AG09319 (cell line): ENCODE measurements around the gene KAT2A.

Experiments
- DNase-seq: peaks from one replicate; pipeline ENCODE4 v3.0.0-alpha.2; 2010; ENCODE audit warnings: low read depth; ENCODE audit errors: extremely low read depth
- TF ChIP-seq, protein P1 (sequence below): IDR thresholded peaks from 2 replicates; pipeline ENCODE4 v1.5.1; 2011; ENCODE audit warnings: low read depth, mild to moderate bottlenecking, inconsistent platforms, low read length, moderate library complexity

Gene KAT2A

DNA sequence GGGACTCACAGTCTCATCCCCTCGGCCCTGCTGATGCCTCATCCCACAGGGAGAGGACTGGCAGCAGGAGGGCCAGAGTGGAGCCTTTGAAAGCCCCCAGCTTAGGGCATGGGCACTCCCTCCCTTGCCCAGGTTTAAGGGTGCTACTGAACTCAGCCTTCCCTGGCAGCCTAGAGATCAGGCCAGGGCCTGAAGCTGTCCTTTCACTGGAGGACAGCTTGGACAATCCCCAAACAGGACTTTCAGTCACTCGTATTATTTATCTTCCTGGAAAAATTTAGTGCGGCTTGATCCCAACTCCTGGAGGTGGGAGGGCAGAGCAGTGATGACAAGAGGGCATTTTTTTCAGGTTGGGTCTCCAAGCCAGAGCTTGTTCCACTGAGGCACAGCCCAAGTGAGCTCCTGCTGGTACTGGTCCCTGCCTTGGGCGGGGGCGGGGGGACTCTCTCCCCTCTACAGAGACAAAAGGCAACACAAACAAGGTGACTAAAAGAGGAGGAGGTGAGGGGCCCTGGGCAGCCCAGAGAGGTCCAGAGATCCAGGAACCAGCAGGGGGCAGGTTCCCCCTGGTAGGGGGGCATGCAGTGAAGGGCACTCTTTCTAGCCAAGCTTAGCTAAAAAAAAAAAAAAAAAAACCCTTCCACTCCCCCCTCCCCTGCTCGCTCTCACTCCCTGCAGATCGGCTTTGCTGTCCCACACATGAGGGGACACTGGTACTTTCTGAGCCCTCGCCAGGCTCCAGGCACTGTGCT is 24.6 kb downstream of the KAT2A start:
- DNase-seq: no peak
- TF ChIP-seq, protein P1, sequence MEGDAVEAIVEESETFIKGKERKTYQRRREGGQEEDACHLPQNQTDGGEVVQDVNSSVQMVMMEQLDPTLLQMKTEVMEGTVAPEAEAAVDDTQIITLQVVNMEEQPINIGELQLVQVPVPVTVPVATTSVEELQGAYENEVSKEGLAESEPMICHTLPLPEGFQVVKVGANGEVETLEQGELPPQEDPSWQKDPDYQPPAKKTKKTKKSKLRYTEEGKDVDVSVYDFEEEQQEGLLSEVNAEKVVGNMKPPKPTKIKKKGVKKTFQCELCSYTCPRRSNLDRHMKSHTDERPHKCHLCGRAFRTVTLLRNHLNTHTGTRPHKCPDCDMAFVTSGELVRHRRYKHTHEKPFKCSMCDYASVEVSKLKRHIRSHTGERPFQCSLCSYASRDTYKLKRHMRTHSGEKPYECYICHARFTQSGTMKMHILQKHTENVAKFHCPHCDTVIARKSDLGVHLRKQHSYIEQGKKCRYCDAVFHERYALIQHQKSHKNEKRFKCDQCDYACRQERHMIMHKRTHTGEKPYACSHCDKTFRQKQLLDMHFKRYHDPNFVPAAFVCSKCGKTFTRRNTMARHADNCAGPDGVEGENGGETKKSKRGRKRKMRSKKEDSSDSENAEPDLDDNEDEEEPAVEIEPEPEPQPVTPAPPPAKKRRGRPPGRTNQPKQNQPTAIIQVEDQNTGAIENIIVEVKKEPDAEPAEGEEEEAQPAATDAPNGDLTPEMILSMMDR: no peak

DNA sequence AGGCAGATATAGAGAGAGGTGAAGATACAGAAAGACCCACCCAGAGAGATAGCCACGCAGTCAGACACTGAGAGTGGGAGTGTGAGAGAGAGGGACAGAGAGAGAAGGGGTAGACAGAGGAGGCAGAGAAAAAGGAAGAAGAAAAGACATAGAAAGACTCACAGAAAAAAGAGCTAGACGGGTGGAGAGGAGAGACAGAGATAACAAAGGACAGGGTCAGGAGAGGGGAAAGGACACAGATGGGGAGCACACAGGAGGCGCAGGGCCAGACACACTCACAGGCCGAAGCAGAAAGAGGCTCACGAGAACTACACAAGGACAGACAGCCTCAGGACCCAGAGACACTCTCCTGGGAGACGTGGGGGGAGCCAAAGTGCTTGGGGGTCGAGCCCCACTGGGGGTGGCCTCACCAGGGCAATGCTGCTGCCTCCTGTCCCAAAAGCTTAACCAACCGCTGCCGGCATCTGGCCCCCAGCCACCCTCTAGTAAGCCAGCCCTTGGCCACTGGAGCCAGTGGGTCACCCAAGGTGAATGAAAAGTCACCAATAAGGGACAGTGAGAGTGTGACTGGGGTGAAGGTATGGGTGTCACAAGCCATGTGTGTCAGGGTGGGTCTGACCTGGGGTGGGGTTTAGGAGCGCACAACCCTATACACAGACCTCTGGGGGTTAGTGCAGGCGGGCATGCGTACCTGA is 26.6 kb downstream of the KAT2A start:
- TF ChIP-seq, protein P1: no peak
- DNase-seq: no peak

DNA sequence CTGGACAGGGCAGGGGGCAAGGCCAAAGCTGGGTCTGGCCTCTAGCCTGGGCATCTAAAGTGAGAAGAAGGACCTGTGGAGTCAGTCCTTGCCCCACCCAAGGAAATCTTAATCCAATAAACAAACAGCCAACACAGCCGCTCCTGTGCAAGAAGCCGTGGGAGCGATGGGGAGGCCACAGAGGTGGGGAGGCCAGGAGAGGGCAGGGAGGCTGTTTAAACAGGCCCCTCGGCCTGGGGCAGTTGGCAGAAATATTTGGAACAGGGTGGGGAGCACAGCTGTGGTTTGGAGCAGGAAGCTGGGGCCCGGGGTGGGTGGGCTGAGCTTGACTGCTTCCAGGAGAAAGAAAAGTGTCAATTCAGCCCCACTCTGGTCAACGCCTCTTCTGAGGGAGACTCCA is 28.2 kb downstream of the KAT2A start:
- DNase-seq: no peak

DNA sequence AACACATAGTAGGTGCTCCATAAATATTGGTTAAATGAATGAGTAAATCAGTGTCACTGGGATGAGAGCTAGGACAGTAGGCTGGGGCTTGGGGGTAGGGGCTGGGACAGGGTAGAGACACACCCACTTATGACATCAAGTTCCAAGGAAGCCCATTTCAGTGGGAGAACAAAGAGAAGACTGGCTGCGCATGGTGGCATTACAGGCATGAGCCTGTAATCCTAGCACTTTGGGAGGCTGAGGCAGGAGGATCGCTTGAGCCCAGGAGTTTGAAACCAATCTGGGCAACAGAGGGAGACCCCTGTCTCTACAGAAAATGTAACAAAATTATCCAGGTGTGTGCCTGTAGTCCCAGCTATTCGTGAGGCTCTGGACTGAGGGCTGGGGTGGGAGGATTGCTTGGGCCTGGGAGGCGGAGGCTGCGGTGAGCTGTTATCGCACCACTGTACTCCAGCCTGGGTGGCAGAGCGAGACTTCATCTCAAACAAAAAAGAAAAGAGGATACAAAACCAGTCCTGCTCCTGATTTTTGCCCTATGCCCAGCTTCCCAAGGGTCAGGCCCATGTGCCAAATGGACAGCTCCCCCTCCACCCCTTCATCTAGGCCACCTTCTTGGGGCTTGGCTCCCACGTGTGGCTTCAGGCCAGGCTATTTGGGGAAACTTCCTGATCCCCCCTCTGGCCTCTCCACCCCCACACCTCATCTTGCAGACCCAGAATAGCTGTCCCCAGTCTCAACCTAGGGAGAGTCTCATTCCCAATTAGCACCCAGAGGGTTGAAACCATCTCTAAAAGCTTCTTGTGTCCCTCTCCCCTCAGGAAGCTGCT is 30.0 kb downstream of the KAT2A start:
- DNase-seq: no peak
- TF ChIP-seq, protein P1: no peak

More for the DNA sequence above, 28.2 kb downstream of the KAT2A start:
- TF ChIP-seq, protein P1: no peak

DNA sequence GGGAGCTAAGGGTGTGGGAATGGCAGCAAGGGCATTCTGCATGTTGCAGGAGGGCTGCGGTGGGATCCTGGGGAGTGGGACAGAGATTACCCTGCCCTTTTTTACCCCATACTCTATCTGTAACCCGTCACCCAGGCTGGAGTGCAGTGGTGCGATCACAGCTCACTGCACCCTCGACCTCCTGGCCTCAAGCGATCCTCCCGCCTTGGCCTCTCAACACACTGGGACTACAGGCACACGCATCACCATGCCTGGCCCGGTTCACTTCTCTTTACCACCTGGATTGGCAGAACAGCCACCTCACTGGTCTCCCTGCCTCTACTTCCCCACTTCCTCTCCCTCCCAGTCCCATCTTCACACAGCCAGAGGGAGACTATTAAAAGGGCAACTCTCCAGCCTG is 32.4 kb downstream of the KAT2A start:
- DNase-seq: no peak
- TF ChIP-seq, protein P1: no peak

DNA sequence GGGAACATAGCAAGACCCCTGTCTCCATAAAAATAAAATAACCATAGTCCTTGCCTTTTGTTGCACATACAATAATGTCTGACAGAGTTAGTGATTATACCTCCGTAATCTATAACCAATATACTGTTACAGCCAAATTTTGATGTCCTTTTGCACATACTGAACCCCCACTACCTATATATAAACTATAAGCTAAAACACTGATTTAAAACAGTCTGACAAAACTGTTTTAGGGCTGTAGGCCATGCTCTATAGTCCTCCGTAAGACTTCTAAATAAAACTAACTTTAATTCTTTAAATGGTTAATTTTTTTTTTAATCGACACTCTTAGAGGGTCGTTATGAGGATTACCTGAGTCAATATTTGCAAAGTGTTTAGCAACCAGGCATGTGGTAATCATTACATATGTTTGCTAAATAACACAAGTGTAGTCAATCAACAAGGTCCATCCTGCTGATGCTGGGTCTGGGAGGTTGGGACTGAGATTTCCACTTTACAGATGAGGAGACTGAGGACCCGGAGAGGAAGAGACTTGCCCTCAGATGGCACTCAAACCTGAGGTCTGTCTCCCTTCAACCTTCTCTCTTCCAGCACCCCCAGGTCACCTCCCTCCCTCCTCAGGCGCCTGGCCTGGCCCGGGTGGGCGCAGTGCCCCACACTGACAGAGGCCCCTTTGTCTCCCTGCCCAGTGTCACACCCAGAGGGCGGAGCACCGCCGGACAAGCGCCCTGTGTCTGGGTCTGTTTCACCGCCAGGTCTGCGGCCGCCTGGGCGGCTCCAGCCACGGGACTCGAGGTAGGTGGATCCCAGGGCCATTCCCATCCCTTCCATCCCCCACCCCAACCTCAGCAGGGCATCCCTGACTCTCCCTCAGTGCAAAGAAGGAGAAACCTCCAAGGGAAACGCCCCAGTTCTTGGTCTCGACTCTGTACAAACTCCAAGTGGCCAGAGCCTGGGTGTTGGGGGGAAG is 33.1 kb downstream of the KAT2A start:
- no peak for DNase-seq
- TF ChIP-seq, protein P1: no peak
